LNCAP (cell line): Measurements from ENCODE around the gene DDAH1.

ENCODE experiments used
- TF ChIP-seq, protein P1 (sequence below): fragments of 450-650 bp; IDR thresholded peaks from 2 replicates; pipeline ENCODE4 v1.5.1; 2017; ENCODE audit warnings: mild to moderate bottlenecking

Gene DDAH1

DNA sequence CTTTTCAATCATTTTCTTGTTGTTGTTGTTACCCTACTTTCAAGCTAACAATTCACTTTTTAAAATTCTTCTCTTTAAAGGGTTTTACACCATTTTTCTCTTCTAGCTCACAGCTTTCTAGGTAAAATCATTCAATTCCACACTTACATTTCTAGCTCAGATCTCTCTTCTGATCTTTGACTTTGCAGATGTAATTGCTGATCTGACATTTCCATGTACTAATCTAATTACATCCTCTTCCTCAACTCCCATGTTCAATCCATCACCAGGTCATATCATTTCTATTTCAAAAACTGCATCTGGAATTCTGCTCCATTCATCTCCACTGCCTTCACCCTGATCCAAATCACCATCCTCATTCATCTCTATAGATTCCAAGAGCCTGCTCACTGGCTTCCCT is 191.6 kb downstream of the DDAH1 start:
- TF ChIP-seq, protein P1, sequence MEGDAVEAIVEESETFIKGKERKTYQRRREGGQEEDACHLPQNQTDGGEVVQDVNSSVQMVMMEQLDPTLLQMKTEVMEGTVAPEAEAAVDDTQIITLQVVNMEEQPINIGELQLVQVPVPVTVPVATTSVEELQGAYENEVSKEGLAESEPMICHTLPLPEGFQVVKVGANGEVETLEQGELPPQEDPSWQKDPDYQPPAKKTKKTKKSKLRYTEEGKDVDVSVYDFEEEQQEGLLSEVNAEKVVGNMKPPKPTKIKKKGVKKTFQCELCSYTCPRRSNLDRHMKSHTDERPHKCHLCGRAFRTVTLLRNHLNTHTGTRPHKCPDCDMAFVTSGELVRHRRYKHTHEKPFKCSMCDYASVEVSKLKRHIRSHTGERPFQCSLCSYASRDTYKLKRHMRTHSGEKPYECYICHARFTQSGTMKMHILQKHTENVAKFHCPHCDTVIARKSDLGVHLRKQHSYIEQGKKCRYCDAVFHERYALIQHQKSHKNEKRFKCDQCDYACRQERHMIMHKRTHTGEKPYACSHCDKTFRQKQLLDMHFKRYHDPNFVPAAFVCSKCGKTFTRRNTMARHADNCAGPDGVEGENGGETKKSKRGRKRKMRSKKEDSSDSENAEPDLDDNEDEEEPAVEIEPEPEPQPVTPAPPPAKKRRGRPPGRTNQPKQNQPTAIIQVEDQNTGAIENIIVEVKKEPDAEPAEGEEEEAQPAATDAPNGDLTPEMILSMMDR: no peak

DNA sequence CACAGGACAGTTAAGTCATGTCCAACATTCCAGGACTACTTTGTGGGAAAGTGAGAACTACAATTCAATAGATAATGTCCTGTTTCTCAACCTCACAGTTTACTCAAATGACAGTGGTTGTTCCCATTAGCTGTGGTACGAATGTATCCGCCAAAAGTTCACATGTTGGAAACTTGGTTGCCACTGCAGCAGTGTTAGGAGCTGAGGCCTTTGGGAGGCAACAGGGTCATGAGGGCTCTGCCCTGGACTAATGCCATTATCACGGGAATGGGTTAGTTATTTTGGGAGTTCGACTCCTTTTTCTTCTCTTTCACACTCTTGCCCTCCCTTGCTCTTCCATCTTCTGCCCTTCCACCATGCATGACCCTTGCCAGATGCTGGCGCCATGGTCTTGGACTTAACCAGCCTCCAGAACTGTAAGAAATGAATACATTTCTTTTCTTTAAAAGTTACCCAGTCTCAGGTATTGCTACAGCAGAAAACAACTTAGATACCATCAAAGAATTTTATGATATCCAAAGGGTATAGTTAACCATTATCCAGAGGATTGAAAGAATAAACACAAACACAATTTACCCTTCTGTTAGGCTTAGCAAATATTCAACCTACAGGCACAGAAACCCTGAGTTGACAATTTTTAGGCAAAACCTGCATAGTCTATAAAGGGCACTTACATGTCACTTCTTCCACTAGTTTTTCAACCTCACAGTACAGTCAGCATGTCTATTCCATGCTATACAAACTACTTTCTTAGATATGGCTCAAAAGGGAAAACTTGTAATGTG is 196.0 kb downstream of the DDAH1 start:
- TF ChIP-seq, protein P1: no peak
